A673 (cell line): ENCODE data around the gene CGN.

Source experiments
- EZH2 ChIP-seq: fragments of 200-600 bp; sonication (generic); IDR thresholded peaks from 2 replicates; pipeline ENCODE4 v1.6.1; 2017; ENCODE audit warnings: borderline replicate concordance, low read depth, mild to moderate bottlenecking, mixed read lengths, antibody characterized with exemption, low read length; ENCODE audit not compliant: poor library complexity, severe bottlenecking
- TF ChIP-seq, protein P1 (sequence below): fragments of 300-800, 200-600 bp; sonication (generic); conservative IDR thresholded peaks from 2 replicates; pipeline ENCODE4 v1.5.1; 2017; ENCODE audit warnings: low read depth, mild to moderate bottlenecking, antibody characterized with exemption, low read length, moderate library complexity, mixed read lengths

DNA sequence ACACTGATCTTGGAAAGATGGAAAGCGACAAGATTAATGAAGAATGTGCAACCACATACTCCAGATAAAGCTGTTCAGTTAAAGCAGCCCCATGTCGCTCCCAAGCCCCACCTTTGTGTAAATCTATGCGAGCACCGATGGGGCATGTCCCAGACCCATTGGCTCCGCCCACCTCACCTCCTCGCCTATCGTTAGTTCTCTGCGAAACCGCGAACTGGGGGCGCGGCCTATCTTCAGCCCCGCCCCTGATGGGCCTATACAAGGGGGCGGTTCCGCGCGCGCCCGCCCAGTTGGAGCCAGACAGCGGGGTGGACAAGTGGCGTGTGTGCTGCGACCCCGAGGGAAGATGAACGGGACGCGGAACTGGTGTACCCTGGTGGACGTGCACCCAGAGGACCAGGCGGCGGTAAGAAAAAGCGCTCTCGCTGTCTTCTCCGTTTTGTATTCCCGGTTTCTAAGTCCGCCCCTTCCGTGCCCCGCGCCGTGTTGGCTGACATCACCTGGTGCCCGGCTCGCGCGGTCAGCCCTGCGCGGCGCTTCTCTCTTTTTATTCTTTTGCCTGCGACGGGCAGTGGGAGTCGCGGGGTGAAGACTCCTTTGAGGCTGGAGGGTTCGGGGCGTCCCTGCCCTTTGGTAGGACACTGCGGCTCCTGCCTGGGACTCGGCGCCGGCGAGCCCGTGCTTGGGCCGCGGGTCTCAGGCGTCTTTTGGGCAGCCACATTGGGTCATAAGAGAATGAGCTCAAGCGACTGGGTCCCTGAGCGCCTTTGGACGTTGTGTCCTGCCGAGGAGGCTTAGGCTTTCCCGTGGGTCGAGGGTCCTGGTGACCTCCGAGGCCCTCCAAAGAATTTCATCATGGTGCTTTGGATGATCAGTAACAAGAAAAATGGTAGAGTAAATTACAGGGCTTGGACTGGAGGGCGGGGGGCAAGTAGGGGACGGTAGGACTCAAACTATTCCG lies 29.1 kb downstream of the CGN start, which contains the start of gene TUFT1:
- TF ChIP-seq, protein P1, sequence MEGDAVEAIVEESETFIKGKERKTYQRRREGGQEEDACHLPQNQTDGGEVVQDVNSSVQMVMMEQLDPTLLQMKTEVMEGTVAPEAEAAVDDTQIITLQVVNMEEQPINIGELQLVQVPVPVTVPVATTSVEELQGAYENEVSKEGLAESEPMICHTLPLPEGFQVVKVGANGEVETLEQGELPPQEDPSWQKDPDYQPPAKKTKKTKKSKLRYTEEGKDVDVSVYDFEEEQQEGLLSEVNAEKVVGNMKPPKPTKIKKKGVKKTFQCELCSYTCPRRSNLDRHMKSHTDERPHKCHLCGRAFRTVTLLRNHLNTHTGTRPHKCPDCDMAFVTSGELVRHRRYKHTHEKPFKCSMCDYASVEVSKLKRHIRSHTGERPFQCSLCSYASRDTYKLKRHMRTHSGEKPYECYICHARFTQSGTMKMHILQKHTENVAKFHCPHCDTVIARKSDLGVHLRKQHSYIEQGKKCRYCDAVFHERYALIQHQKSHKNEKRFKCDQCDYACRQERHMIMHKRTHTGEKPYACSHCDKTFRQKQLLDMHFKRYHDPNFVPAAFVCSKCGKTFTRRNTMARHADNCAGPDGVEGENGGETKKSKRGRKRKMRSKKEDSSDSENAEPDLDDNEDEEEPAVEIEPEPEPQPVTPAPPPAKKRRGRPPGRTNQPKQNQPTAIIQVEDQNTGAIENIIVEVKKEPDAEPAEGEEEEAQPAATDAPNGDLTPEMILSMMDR, result no peak
- no peak for TF ChIP-seq EZH2
